H1 (cell line): ENCODE results near the gene DHRS2. TPM values are rescaled to one million over a fixed set of nuclear protein-coding genes. Genes with fewer than 3 reads are reported as not detected.
"Not testable (repeated sequence)": the region's sequence is repeated elsewhere in the genome, so short reads cannot be mapped to it uniquely, and the experiment has no call there.

Experiments
- CTCF ChIA-PET: fragments of 300-600 bp; sonication (Branson Sonifier 250); formaldehyde crosslinking; loops from one replicate; lab custom pipeline; 2021; ENCODE audit not compliant: partially characterized antibody; lab: Charles Lee
- POLR2A ChIA-PET: fragments of 300-600 bp; sonication (Branson Sonifier 250); formaldehyde crosslinking; loops from one replicate; lab custom pipeline; 2021; ENCODE audit warnings: inconsistent platforms; ENCODE audit not compliant: partially characterized antibody; lab: Charles Lee
- DNase-seq, 2 experiments: peaks; one replicate each; pipeline versions ENCODE4 v3.0.0 to v3.0.0-alpha.2; 2010 to 2022; ENCODE audit warnings: low spot score in 2 of 2, low read depth in 1 of 2, mixed read lengths in 1 of 2
- FAIRE-seq: peaks from 2 replicates; lab custom pipeline; 2011; peaks lifted over from hg19 to GRCh38; lab: Jason Lieb, UNC
- H2AFZ ChIP-seq: 2 replicates; pipeline ENCODE4 v1.8.1; 2012; ENCODE audit warnings: low read length, inconsistent platforms
- H2AK5ac ChIP-seq: 2 replicates; pipeline ENCODE4 v1.6.1; 2013; ENCODE audit warnings: low read depth, low read length
- H2BK120ac ChIP-seq: replicated peaks from 2 replicates; pipeline ENCODE3; 2013; ENCODE audit warnings: low read depth, low read length, inconsistent platforms
- H2BK12ac ChIP-seq: 2 replicates; pipeline ENCODE4 v1.6.1; 2013; ENCODE audit warnings: low read depth, low read length
- H2BK15ac ChIP-seq: 2 replicates; pipeline ENCODE4 v1.6.1; 2013; ENCODE audit warnings: low read length
- H2BK20ac ChIP-seq: 2 replicates; pipeline ENCODE4 v1.6.1; 2013; ENCODE audit warnings: low read length
- H2BK5ac ChIP-seq: 2 replicates; pipeline ENCODE4 v1.6.1; 2013; ENCODE audit warnings: low read depth, low read length
- H3K14ac ChIP-seq: 2 replicates; pipeline ENCODE4 v1.6.1; 2013; ENCODE audit warnings: inconsistent platforms; ENCODE audit not compliant: insufficient read length
- H3K18ac ChIP-seq: 2 replicates; pipeline ENCODE4 v1.6.1; 2013; ENCODE audit warnings: low read length; ENCODE audit errors: extremely low read depth
- H3K23ac ChIP-seq: 2 replicates; pipeline ENCODE4 v1.6.1; 2013; ENCODE audit warnings: inconsistent platforms; ENCODE audit not compliant: insufficient read length
- H3K23me2 ChIP-seq: 2 replicates; pipeline ENCODE4 v1.6.1; 2013; ENCODE audit warnings: low read depth, low read length
- H3K27ac ChIP-seq: 2 replicates; pipeline ENCODE4 v1.6.1; 2011; ENCODE audit warnings: low read depth, low read length, inconsistent platforms
- H3K27me3 ChIP-seq, 4 experiments: replicated peaks in 1 of 4; 1 replicate in 1 of 4; 2 replicates in 3 of 4; pipeline versions ENCODE4 v1.6.1 to v1.8.1; 2011 to 2013; ENCODE audit warnings: low read length in 3 of 4, mild to moderate bottlenecking in 3 of 4, inconsistent platforms in 2 of 4, mixed read lengths in 2 of 4, moderate library complexity in 1 of 4; ENCODE audit not compliant: control insufficient read depth in 3 of 4, insufficient read depth in 3 of 4; ENCODE audit errors: extremely low read depth in 1 of 4
- H3K36me3 ChIP-seq, 4 experiments: 2 replicates each; pipeline versions ENCODE4 v1.6.1 to v1.8.1; 2011 to 2013; ENCODE audit warnings: mild to moderate bottlenecking in 4 of 4, low read length in 3 of 4, moderate library complexity in 2 of 4, control low read depth in 1 of 4, inconsistent platforms in 1 of 4; ENCODE audit not compliant: insufficient read depth in 4 of 4, control insufficient read depth in 2 of 4
- H3K4ac ChIP-seq: replicated peaks from 2 replicates; pipeline ENCODE3; 2013; ENCODE audit warnings: low read length, low read depth, mixed read lengths, inconsistent platforms; ENCODE audit not compliant: insufficient read length
- H3K4me1 ChIP-seq, 4 experiments: replicated peaks in 1 of 4; 1 replicate in 1 of 4; 2 replicates in 3 of 4; pipeline versions ENCODE4 v1.6.1 to v1.8.1; 2011 to 2013; ENCODE audit warnings: low read length in 3 of 4, inconsistent platforms in 2 of 4, mixed read lengths in 1 of 4; ENCODE audit not compliant: insufficient read depth in 4 of 4, control insufficient read depth in 3 of 4
- H3K4me2 ChIP-seq, 2 experiments: 2 replicates each; pipeline versions ENCODE4 v1.6.1 to v1.8.1; 2011 to 2013; ENCODE audit warnings: low read depth in 2 of 2, low read length in 2 of 2, control low read depth in 1 of 2, inconsistent platforms in 1 of 2, mild to moderate bottlenecking in 1 of 2; ENCODE audit not compliant: insufficient read depth in 1 of 2
- H3K4me3 ChIP-seq, 4 experiments: fragments of 200-600, 300-600 bp in 1 of 4; sonication (generic), shearing (Covaris generic), sonication (Bioruptor Twin) in 1 of 4; 2 replicates each; pipeline versions ENCODE4 v1.5.1 to v1.8.1; 2011 to 2016; ENCODE audit warnings: low read length in 4 of 4, low read depth in 3 of 4, control low read depth in 2 of 4, inconsistent platforms in 2 of 4, mild to moderate bottlenecking in 2 of 4, mixed read lengths in 1 of 4, moderate library complexity in 1 of 4; ENCODE audit not compliant: insufficient read depth in 2 of 4; ENCODE audit errors: extremely low read depth in 1 of 4
- H3K56ac ChIP-seq: replicated peaks from 2 replicates; pipeline ENCODE3; 2013; ENCODE audit warnings: low read depth, mild to moderate bottlenecking, mixed read lengths, low read length, inconsistent platforms; ENCODE audit not compliant: insufficient read length
- H3K79me1 ChIP-seq: 2 replicates; pipeline ENCODE4 v1.6.1; 2013; ENCODE audit warnings: low read depth, low read length, control low read depth
- H3K79me2 ChIP-seq, 2 experiments: 2 replicates each; pipeline versions ENCODE4 v1.6.1 to v1.8.1; 2012 to 2013; ENCODE audit warnings: low read length in 2 of 2, mild to moderate bottlenecking in 2 of 2, inconsistent platforms in 1 of 2; ENCODE audit not compliant: insufficient read depth in 2 of 2, control insufficient read depth in 1 of 2
- H3K9ac ChIP-seq, 4 experiments: replicated peaks in 1 of 4; 1 replicate in 1 of 4; 2 replicates in 3 of 4; pipeline versions ENCODE4 v1.6.1 to v1.8.1; 2011 to 2013; ENCODE audit warnings: low read depth in 3 of 4, low read length in 3 of 4, control low read depth in 2 of 4, mild to moderate bottlenecking in 2 of 4, moderate library complexity in 2 of 4, inconsistent platforms in 1 of 4; ENCODE audit errors: extremely low read depth in 1 of 4
- H3K9me3 ChIP-seq, 2 experiments: 2 replicates each; pipeline versions ENCODE4 v1.6.1 to v1.8.1; 2012 to 2013; ENCODE audit warnings: mild to moderate bottlenecking in 2 of 2, moderate library complexity in 2 of 2, control low read depth in 1 of 2, inconsistent platforms in 1 of 2, low read depth in 1 of 2, low read length in 1 of 2, mixed read lengths in 1 of 2; ENCODE audit not compliant: insufficient read depth in 2 of 2
- H4K20me1 ChIP-seq, 2 experiments: replicated peaks in 1 of 2; 2 replicates each; pipeline versions ENCODE3 to v1.8.1; 2011 to 2013; ENCODE audit warnings: inconsistent platforms in 2 of 2, low read length in 2 of 2, mild to moderate bottlenecking in 1 of 2; ENCODE audit not compliant: insufficient read depth in 2 of 2, control insufficient read depth in 1 of 2
- H4K5ac ChIP-seq: 2 replicates; pipeline ENCODE4 v1.6.1; 2013; ENCODE audit warnings: low read length, low read depth, mixed read lengths, inconsistent platforms; ENCODE audit not compliant: insufficient read length
- H4K8ac ChIP-seq: 2 replicates; pipeline ENCODE4 v1.8.0; 2013; ENCODE audit warnings: mild to moderate bottlenecking, moderate library complexity, low read length, inconsistent platforms; ENCODE audit not compliant: insufficient read depth; ENCODE audit errors: extremely low read depth
- H4K91ac ChIP-seq: replicated peaks from 2 replicates; pipeline ENCODE3; 2013; ENCODE audit warnings: low read length, mixed read lengths, inconsistent platforms; ENCODE audit not compliant: insufficient read length
- WGBS, 2 experiments: shearing (Covaris generic) in 1 of 2; methylation state at CpG; one replicate each; pipeline versions ENCODE4 v1.1.6 to v1.1.7; 2013 to 2015; ENCODE audit warnings: low lambda C conversion rate in 2 of 2, mixed read lengths in 2 of 2, inconsistent platforms in 1 of 2, low coverage in 1 of 2, missing lambda C conversion rate in 1 of 2; ENCODE audit not compliant: insufficient replicate concordance in 2 of 2, insufficient coverage in 1 of 2, insufficient read length in 1 of 2; ENCODE audit errors: extremely low coverage in 1 of 2, missing lambda C conversion rate in 1 of 2; 5-methylcytosine and 5-hydroxymethylcytosine counted together
- polyA plus RNA-seq, 7 experiments: library from polyadenylated mRNA; depleted of rRNA in 3 of 7; stranded (reverse) in 5 of 7; unstranded in 2 of 7; fragments of >200 nt in 5 of 7; fragments of 200-250 nt in 2 of 7; gene quantifications; 1 replicate in 5 of 7; 2 replicates in 1 of 7; 4 replicates in 1 of 7; pipeline versions ENCODE4 v1.2.1 to v1.2.3, GENCODE V29; 2011 to 2013; ENCODE audit warnings: missing spikeins in 2 of 7, mixed read lengths in 2 of 7
- total RNA-seq: library from RNA; stranded (reverse); fragmentation: NEBNext Ultra II Directional; extraction: Animal tissue kit (Norgen Biotek cat#: 25700); gene quantifications from 2 replicates; pipeline ENCODE4 v1.2.1, GENCODE V29; 2021

Gene DHRS2
- total and polyA plus RNA-seq, 2 of the 8 experiments (the other 6 are each of a cell fraction or from before 2014, with no cell fraction given): 1.1 to 3.5 TPM

GRCh38 chr14:23637655-23638413, 1.7 kb downstream of the DHRS2 start:
- not testable (repeated sequence) for H3K9me3 ChIP-seq, H3K27ac ChIP-seq, H4K20me1 ChIP-seq, H2BK120ac ChIP-seq, H3K36me3 ChIP-seq, H2AFZ ChIP-seq, H4K5ac ChIP-seq, H3K4me1 ChIP-seq, FAIRE-seq, H3K79me2 ChIP-seq, H3K27me3 ChIP-seq, H2BK15ac ChIP-seq, H3K23me2 ChIP-seq, H2BK20ac ChIP-seq, H4K91ac ChIP-seq, H3K14ac ChIP-seq, H3K4me2 ChIP-seq, H4K8ac ChIP-seq, H3K79me1 ChIP-seq, H3K18ac ChIP-seq, H2AK5ac ChIP-seq, H3K4ac ChIP-seq, H3K9ac ChIP-seq, H3K23ac ChIP-seq, H3K4me3 ChIP-seq, H2BK12ac ChIP-seq, H3K56ac ChIP-seq, DNase-seq, H2BK5ac ChIP-seq
- POLR2A ChIA-PET: interaction anchor here (1.3 kb wide), 1 partner anchor 54 kb away, joined by 3 read pairs; no protein-coding TSS in a partner anchor
- 92% methylated on average over 17 of the region's 17 CpGs; no CpG with 5 or more reads in 1 of the 2 experiments for WGBS, 2 experiments
- CTCF ChIA-PET: interaction anchor here (0.7 to 2.4 kb wide), 5 partner anchors 26 to 315 kb away, joined by 3 to 13 read pairs (median 4); no protein-coding TSS in a partner anchor
